HG03135 (cell line): ENCODE results near the gene EVX2.

Source experiments
- ATAC-seq: cut with Tn5 transposase; IDR thresholded peaks from one replicate; pipeline ENCODE4 v1.9.1; 2021; ENCODE audit warnings: mild to moderate bottlenecking, moderate library complexity; ENCODE audit not compliant: unreplicated experiment

The EVX2 gene

GRCh38 chr2:176084611-176085119 is 903 bp upstream of the EVX2 start:
- ATAC-seq = no peak

GRCh38 chr2:176082824-176083751 is 674 bp downstream of the EVX2 start:
- ATAC-seq = no peak

GRCh38 chr2:176082525-176082823 is 1.3 kb downstream of the EVX2 start:
- ATAC-seq = no peak

GRCh38 chr2:176081837-176082524 is 1.8 kb downstream of the EVX2 start:
- ATAC-seq = no peak

- ATAC-seq = no peak
Measured at GRCh38 chr2:176081376-176081836, 2.4 kb downstream of the EVX2 start.

GRCh38 chr2:176080540-176081375 is 3.0 kb downstream of the EVX2 start:
- ATAC-seq = no peak

- no peak for ATAC-seq
Measured at GRCh38 chr2:176079831-176080539, 3.8 kb downstream of the EVX2 start.

- no peak for ATAC-seq
Measured at GRCh38 chr2:176079285-176079830, 4.4 kb downstream of the EVX2 start.

GRCh38 chr2:176078541-176079284 is 5.0 kb downstream of the EVX2 start:
- ATAC-seq = no peak

GRCh38 chr2:176076796-176077195 is 7.0 kb downstream of the EVX2 start:
- ATAC-seq = no peak

- no peak for ATAC-seq
Measured at GRCh38 chr2:176076063-176076462, 7.7 kb downstream of the EVX2 start.

GRCh38 chr2:176075481-176075880 is 8.3 kb downstream of the EVX2 start:
- no peak for ATAC-seq

GRCh38 chr2:176074919-176075425 is 8.8 kb downstream of the EVX2 start:
- ATAC-seq = no peak

GRCh38 chr2:176072951-176073904 is 10.5 kb downstream of the EVX2 start:
- no peak for ATAC-seq

GRCh38 chr2:176072292-176072669 is 11.5 kb downstream of the EVX2 start:
- ATAC-seq = no peak

- ATAC-seq = no peak
Measured at GRCh38 chr2:176071330-176072291, 12.2 kb downstream of the EVX2 start.

- ATAC-seq = no peak
Measured at GRCh38 chr2:176068419-176068832, 15.3 kb downstream of the EVX2 start.
